ENCODE measurements around the gene PUS3. TPM values are rescaled to one million over a fixed set of nuclear protein-coding genes. Genes with fewer than 3 reads are reported as not detected.
A peak's percentile ranks its signal among the peaks of the same experiment; 100 is the strongest.

The PUS3 gene
- total and polyA plus RNA-seq, 2 experiments from 2014 or later = 8.3 to 10.7 TPM

DNA sequence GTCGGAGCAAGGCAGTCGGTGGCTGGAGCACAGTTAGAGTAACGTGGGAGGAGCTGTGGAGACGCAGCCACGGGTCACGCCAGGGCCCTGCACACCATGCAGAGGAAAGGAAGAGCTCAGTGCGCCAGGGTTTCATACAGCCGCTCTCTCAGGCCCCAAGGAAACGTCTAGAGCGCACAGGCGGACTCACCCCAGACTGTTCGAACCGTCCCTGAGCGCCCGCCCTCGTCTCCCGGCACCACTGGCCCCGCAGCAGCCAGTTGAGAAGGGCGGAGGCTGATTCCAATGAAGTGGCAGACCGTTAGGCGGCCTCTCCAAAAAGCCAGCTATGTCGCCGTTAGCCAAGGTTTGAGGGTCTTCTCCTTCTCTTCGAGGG, 16.0 kb downstream of the PUS3 start:
- Histone ChIP-seq H3K36me3 (ENCODE audit: low read depth) (no peaks in the 10 kb centered on the region), H2AFZ (peak overlapping the region; percentile 84), H3K9me2 (ENCODE audit: insufficient read depth) (no peaks in the 10 kb centered on the region), H3K4me3 (peak overlapping the region; percentile 79), H3K27ac (peak overlapping the region; percentile 78), H3K79me2 (ENCODE audit: insufficient read depth) (peaks cover 37% of the 10 kb centered on the region), H3K27me3 (replicated peaks; ENCODE audit: insufficient read depth) (no peaks in the 10 kb centered on the region), H3K9me3 (ENCODE audit: low read depth) (no peaks in the 10 kb centered on the region), H3K4me1 (ENCODE audit: insufficient read depth) (peaks cover 17% of the 10 kb centered on the region), H3K4me2 (ENCODE audit: unreplicated experiment) (peak overlapping the region; percentile 71), H3F3A (ENCODE audit: insufficient read depth) (peaks cover 30% of the 10 kb centered on the region), H3K9ac (peak overlapping the region; percentile 85), H4K20me1 (ENCODE audit: insufficient read depth) (peaks cover 4% of the 10 kb centered on the region; the same call in 1 of the 2 replicates)
- in situ Hi-C loops (cut with MboI) = no loop called here
- WGBS, 2 experiments (ENCODE audit: low coverage in 1 of 2, low lambda C conversion rate in 2 of 2, missing lambda C conversion rate in 2 of 2) = 5 to 7% methylated on average over 23 to 24 of the region's 24 CpGs
- TF ChIP-seq EZH2 (IDR thresholded peaks at IDR 0.05; ENCODE audit: insufficient read depth, poor library complexity, severe bottlenecking) = no peak
- TF ChIP-seq EZH2phosphoT487 (IDR thresholded peaks at IDR 0.05; ENCODE audit: insufficient read depth, low read depth) = no peak
- DNase-seq = peak; percentile 72

DNA sequence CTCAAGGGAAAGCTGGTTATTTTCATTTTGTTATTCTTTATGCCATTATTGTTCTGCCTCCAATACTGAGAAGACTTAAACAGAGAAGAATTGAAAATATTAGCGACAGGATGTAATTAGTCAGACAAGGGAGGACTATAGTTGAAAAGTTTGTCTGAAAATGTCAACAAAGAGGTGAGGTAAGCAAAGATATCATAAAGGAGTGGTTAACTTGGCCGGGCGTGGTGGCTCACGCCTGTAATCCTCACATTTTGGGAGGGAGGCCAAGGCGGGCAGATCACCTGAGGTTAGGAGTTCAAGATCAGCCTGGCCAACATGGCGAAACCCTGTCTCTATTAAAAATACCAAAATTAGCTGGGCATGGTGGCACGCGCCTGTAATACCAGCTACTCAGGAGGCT, 19.6 kb downstream of the PUS3 start:
- H3K4me3 ChIP-seq = no peak overlapping the region
- no peaks in the 10 kb centered on the region for H3K27me3 ChIP-seq (replicated peaks; ENCODE audit: insufficient read depth)
- H3F3A ChIP-seq (ENCODE audit: insufficient read depth) = 0 out of 2 replicates have a peak, but pooled peaks cover 13% of the 10 kb centered on the region
- no peak overlapping the region for H3K9ac ChIP-seq
- no peaks in the 10 kb centered on the region for H3K36me3 ChIP-seq (ENCODE audit: low read depth)
- no peak overlapping the region for H2AFZ ChIP-seq
- 68 to 77% methylated on average over 8 of the region's 8 CpGs for WGBS, 2 experiments (ENCODE audit: low coverage in 1 of 2, low lambda C conversion rate in 2 of 2, missing lambda C conversion rate in 2 of 2)
- no peak for DNase-seq
- H3K27ac ChIP-seq = no peak overlapping the region
- H3K9me3 ChIP-seq (ENCODE audit: low read depth) = no peaks in the 10 kb centered on the region
- no peaks in the 10 kb centered on the region for H3K4me1 ChIP-seq (ENCODE audit: insufficient read depth)
- in situ Hi-C loops (cut with MboI) = no loop called here
- 0 out of 2 replicates have a peak, but pooled peaks cover 2% of the 10 kb centered on the region for H3K79me2 ChIP-seq (ENCODE audit: insufficient read depth)
- no peak overlapping the region for H3K4me2 ChIP-seq (ENCODE audit: unreplicated experiment)
- no peaks in the 10 kb centered on the region for H4K20me1 ChIP-seq (ENCODE audit: insufficient read depth)
- no peaks in the 10 kb centered on the region for H3K9me2 ChIP-seq (ENCODE audit: insufficient read depth)
- no peak for TF ChIP-seq EZH2 (IDR thresholded peaks at IDR 0.05; ENCODE audit: insufficient read depth, poor library complexity, severe bottlenecking)
- no peak for TF ChIP-seq EZH2phosphoT487 (IDR thresholded peaks at IDR 0.05; ENCODE audit: insufficient read depth, low read depth)

GRCh38 chr11:125881291-125881690, 21.7 kb downstream of the PUS3 start:
- H3K4me1 ChIP-seq (ENCODE audit: insufficient read depth) = no peaks in the 10 kb centered on the region
- TF ChIP-seq EZH2 (IDR thresholded peaks at IDR 0.05; ENCODE audit: insufficient read depth, poor library complexity, severe bottlenecking) (no peak), EZH2phosphoT487 (IDR thresholded peaks at IDR 0.05; ENCODE audit: insufficient read depth, low read depth) (no peak)
- no peak overlapping the region for H2AFZ ChIP-seq
- DNase-seq = no peak
- in situ Hi-C loops (cut with MboI) = no loop called here
- no peak overlapping the region for H3K9ac ChIP-seq
- H3K9me3 ChIP-seq (ENCODE audit: low read depth) = no peaks in the 10 kb centered on the region
- H3K4me3 ChIP-seq = no peak overlapping the region
- H3K79me2 ChIP-seq (ENCODE audit: insufficient read depth) = no peaks in the 10 kb centered on the region
- H3K36me3 ChIP-seq (ENCODE audit: low read depth) = no peaks in the 10 kb centered on the region
- no peak overlapping the region for H3K4me2 ChIP-seq (ENCODE audit: unreplicated experiment)
- no peaks in the 10 kb centered on the region for H3K9me2 ChIP-seq (ENCODE audit: insufficient read depth)
- no peak overlapping the region for H3K27ac ChIP-seq
- H3F3A ChIP-seq (ENCODE audit: insufficient read depth) = 0 out of 2 replicates have a peak, but pooled peaks cover 3% of the 10 kb centered on the region
- no peaks in the 10 kb centered on the region for H3K27me3 ChIP-seq (replicated peaks; ENCODE audit: insufficient read depth)
- H4K20me1 ChIP-seq (ENCODE audit: insufficient read depth) = no peaks in the 10 kb centered on the region
- 40 to 55% methylated on average over 1 of the region's 1 CpG for WGBS, 2 experiments (ENCODE audit: low coverage in 1 of 2, low lambda C conversion rate in 2 of 2, missing lambda C conversion rate in 2 of 2)

- no peak for TF ChIP-seq EZH2phosphoT487 (IDR thresholded peaks at IDR 0.05; ENCODE audit: insufficient read depth, low read depth)
- TF ChIP-seq EZH2 (IDR thresholded peaks at IDR 0.05; ENCODE audit: insufficient read depth, poor library complexity, severe bottlenecking) = no peak
- 4 to 5% methylated on average over 8 of the region's 8 CpGs for WGBS, 2 experiments (ENCODE audit: low coverage in 1 of 2, low lambda C conversion rate in 2 of 2, missing lambda C conversion rate in 2 of 2)
- H2AFZ ChIP-seq = peak overlapping the region; percentile 85
- no peaks in the 10 kb centered on the region for H4K20me1 ChIP-seq (ENCODE audit: insufficient read depth)
- no peak overlapping the region for H3K27ac ChIP-seq
- H3K4me3 ChIP-seq = peak overlapping the region; percentile 50; the same call in 1 of the 2 replicates
- no peaks in the 10 kb centered on the region for H3K36me3 ChIP-seq (ENCODE audit: low read depth)
- peak overlapping the region; percentile 64 for H3K4me2 ChIP-seq (ENCODE audit: unreplicated experiment)
- H3K9me2 ChIP-seq (ENCODE audit: insufficient read depth) = no peaks in the 10 kb centered on the region
- peak; percentile 83 for DNase-seq
- H3K9me3 ChIP-seq (ENCODE audit: low read depth) = no peaks in the 10 kb centered on the region
- no peak overlapping the region for H3K9ac ChIP-seq
- no peaks in the 10 kb centered on the region for H3K27me3 ChIP-seq (replicated peaks; ENCODE audit: insufficient read depth)
- no peaks in the 10 kb centered on the region for H3K4me1 ChIP-seq (ENCODE audit: insufficient read depth)
- H3F3A ChIP-seq (ENCODE audit: insufficient read depth) = no peaks in the 10 kb centered on the region
- in situ Hi-C loops (cut with MboI) = no loop called here
- no peaks in the 10 kb centered on the region for H3K79me2 ChIP-seq (ENCODE audit: insufficient read depth)
Measured at GRCh38 chr11:125874556-125875124, 28.4 kb downstream of the PUS3 start.

Measured in GM23248 (cell line).